OCI-LY7 (cell line): Measurements from ENCODE around the gene THOP1. TPM values are rescaled to one million over a fixed set of nuclear protein-coding genes. Genes with fewer than 3 reads are reported as not detected.
"Not testable (repeated sequence)": the region's sequence is repeated elsewhere in the genome, so short reads cannot be mapped to it uniquely, and the experiment has no call there.

Experiments
- BruUV-seq: library from RNA; stranded (reverse); fragments of 400-500 nt; replicated peaks from 2 replicates; lab custom pipeline; 2021; lab: Mats Ljungman, UMichigan
- CTCF ChIA-PET: fragments of 300-600 bp; sonication (Branson Sonifier 250); formaldehyde crosslinking; loops from one replicate; lab custom pipeline; 2022; ENCODE audit warnings: antibody characterized with exemption; ENCODE audit not compliant: unreplicated experiment; lab: Charles Lee
- POLR2A ChIA-PET: fragments of 300-600 bp; sonication (Branson Sonifier 250); formaldehyde crosslinking; loops from one replicate; lab custom pipeline; 2022; ENCODE audit warnings: antibody characterized with exemption; lab: Charles Lee
- DNase-seq: peaks from one replicate; pipeline ENCODE4 v3.0.0-alpha.2; 2015; ENCODE audit warnings: low spot score
- H2AFZ ChIP-seq: fragments of 200-600 bp; sonication (generic), shearing (Covaris generic); 2 replicates; pipeline ENCODE4 v1.6.1; 2014; ENCODE audit warnings: mild to moderate bottlenecking, antibody characterized with exemption, low read length, moderate library complexity
- H3K27ac ChIP-seq: fragments of 200-600 bp; sonication (generic); 2 replicates; pipeline ENCODE4 v1.5.1; 2014; ENCODE audit warnings: mixed run types, low read depth, mild to moderate bottlenecking, moderate library complexity, low read length, inconsistent platforms; ENCODE audit not compliant: poor library complexity, severe bottlenecking
- H3K36me3 ChIP-seq: fragments of 200-600 bp; sonication (generic); 2 replicates; pipeline ENCODE4 v1.6.1; 2014; ENCODE audit warnings: mild to moderate bottlenecking, antibody characterized with exemption, low read length, moderate library complexity, mixed read lengths; ENCODE audit not compliant: insufficient read depth
- H3K4me1 ChIP-seq: fragments of 200-600 bp; sonication (generic); 2 replicates; pipeline ENCODE4 v1.5.1; 2014; ENCODE audit warnings: mild to moderate bottlenecking, low read length; ENCODE audit not compliant: insufficient read depth, poor library complexity, severe bottlenecking
- H3K4me2 ChIP-seq: fragments of 200-600 bp; sonication (generic); 2 replicates; pipeline ENCODE4 v1.6.1; 2014; ENCODE audit warnings: mild to moderate bottlenecking, low read length
- H3K4me3 ChIP-seq: fragments of 200-600 bp; sonication (generic); 2 replicates; pipeline ENCODE4 v1.5.1; 2014; ENCODE audit warnings: mild to moderate bottlenecking, low read depth, low read length; ENCODE audit not compliant: poor library complexity, severe bottlenecking
- H3K79me2 ChIP-seq: fragments of 200-600 bp; sonication (generic); 2 replicates; pipeline ENCODE4 v1.6.1; 2016; ENCODE audit warnings: low read depth, mild to moderate bottlenecking, low read length, moderate library complexity, mixed read lengths; ENCODE audit not compliant: insufficient read depth
- H3K9me2 ChIP-seq: fragments of 200-600 bp; sonication (generic); 2 replicates; pipeline ENCODE4 v1.6.1; 2016; ENCODE audit warnings: mild to moderate bottlenecking, low read length, mixed read lengths; ENCODE audit not compliant: insufficient read depth
- H3K9me3 ChIP-seq: fragments of 200-600 bp; sonication (generic); 2 replicates; pipeline ENCODE4 v1.6.1; 2014; ENCODE audit warnings: mild to moderate bottlenecking, mixed run types, low read length, mixed read lengths
- H4K20me1 ChIP-seq: fragments of 200-600 bp; sonication (generic); 2 replicates; pipeline ENCODE4 v1.6.1; 2014; ENCODE audit warnings: mild to moderate bottlenecking, antibody characterized with exemption, low read length, moderate library complexity, mixed read lengths; ENCODE audit not compliant: insufficient read depth
- EZH2phosphoT487 ChIP-seq: fragments of 200-600 bp; sonication (generic); IDR thresholded peaks from 2 replicates; pipeline ENCODE4 v1.6.1; 2018; ENCODE audit warnings: low read depth, borderline replicate concordance, mild to moderate bottlenecking, mixed run types, antibody characterized with exemption, low read length, moderate library complexity, mixed read lengths
- intact Hi-C: fragments of 100-400 bp; cut with micrococcal nuclease; formaldehyde crosslinking; loops from one replicate; pipeline ENCODE4 v1.10.0; 2022; ENCODE audit not compliant: unreplicated experiment
- total RNA-seq, 2 experiments: library from RNA; depleted of rRNA in 1 of 2; stranded (reverse); fragments of >200 nt in 1 of 2; shearing (Covaris generic) in 1 of 2; gene quantifications; 2 replicates each; pipeline ENCODE4 v1.2.3, GENCODE V29; 2014 to 2022
- TF ChIP-seq, protein P1 (sequence below): fragments of 200-600 bp; sonication (generic); conservative IDR thresholded peaks from 2 replicates; pipeline ENCODE4 v1.5.1; 2014; ENCODE audit warnings: mild to moderate bottlenecking, antibody characterized with exemption, low read length, moderate library complexity, mixed read lengths

The THOP1 gene
- total RNA-seq, 2 experiments from 2014 or later = 170 to 191 TPM

DNA sequence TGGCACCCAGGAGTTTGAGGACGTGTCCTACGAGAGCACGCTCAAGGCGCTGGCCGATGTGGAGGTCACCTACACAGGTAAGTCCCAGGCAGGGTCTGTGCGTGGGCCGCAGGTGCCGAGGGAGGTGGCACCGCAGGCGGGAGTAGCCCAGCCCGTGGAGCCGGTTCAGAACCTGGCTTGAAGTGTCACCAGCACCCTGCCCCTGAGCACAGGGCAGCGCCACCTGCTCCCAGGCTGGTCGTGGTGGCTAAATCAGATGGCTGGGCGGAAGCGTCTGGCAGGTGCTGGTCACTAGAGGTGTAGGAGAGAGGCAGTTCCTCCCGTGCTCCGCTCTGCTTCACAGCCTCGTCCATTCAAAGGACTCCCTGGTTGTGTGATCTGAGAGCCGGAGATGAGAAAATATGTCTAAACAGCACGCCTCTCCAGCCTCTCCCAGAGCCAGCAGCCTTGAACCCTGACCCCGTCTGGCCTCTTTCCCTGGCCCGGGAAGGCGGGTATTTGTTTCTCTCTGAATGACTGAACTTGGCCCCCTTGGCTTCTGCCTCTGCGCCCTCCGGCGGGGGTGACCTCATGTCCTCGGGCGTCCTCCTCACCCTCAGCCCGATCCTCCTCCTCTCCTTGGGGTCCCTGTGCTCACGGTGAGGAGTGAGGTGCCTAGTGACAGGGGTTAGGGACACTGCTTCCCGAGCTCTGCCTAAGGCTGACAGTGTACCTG lies 5.4 kb downstream of the THOP1 start:
- Histone ChIP-seq H3K4me2 (no peak overlapping the region), H4K20me1 (peaks cover 12% of the 10 kb centered on the region), H3K36me3 (peaks cover 84% of the 10 kb centered on the region), H3K4me3 (no peak overlapping the region), H3K4me1 (peaks cover 23% of the 10 kb centered on the region), H3K79me2 (peaks cover 33% of the 10 kb centered on the region), H3K9me3 (no peaks in the 10 kb centered on the region), H3K9me2 (no peaks in the 10 kb centered on the region), H3K27ac (no peak overlapping the region), H2AFZ (no peak overlapping the region)
- no peak for DNase-seq
- no TSS peak for BruUV-seq
- intact Hi-C loops = no loop called here
- ChIA-PET POLR2A (no interaction called here), CTCF (no interaction called here)
- TF ChIP-seq, protein P1, sequence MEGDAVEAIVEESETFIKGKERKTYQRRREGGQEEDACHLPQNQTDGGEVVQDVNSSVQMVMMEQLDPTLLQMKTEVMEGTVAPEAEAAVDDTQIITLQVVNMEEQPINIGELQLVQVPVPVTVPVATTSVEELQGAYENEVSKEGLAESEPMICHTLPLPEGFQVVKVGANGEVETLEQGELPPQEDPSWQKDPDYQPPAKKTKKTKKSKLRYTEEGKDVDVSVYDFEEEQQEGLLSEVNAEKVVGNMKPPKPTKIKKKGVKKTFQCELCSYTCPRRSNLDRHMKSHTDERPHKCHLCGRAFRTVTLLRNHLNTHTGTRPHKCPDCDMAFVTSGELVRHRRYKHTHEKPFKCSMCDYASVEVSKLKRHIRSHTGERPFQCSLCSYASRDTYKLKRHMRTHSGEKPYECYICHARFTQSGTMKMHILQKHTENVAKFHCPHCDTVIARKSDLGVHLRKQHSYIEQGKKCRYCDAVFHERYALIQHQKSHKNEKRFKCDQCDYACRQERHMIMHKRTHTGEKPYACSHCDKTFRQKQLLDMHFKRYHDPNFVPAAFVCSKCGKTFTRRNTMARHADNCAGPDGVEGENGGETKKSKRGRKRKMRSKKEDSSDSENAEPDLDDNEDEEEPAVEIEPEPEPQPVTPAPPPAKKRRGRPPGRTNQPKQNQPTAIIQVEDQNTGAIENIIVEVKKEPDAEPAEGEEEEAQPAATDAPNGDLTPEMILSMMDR = no peak
- no peak for TF ChIP-seq EZH2phosphoT487

DNA sequence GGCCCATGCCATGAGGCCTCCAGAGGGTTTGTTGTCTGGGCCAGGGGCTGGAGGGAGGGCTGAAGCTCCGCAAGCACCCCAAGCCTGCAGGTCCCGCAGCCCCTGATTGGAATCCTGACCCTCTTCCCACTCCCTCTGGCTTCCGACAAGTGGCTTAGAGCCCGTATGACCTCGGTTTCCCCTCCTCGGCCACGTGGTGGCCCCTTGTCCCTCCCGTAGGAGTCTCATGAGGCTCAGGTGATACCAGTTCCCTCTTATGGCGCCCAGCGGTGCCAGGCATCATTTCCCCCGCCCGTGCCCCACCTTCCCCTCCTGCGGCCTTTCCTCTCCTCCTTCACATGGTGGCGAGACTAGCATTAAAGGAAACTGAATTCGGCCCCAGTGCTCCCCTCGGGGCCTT lies 6.1 kb downstream of the THOP1 start:
- H2AFZ ChIP-seq = no peak overlapping the region
- TF ChIP-seq EZH2phosphoT487 = no peak
- TF ChIP-seq, protein P1 = no peak
- peaks cover 18% of the 10 kb centered on the region for H3K4me1 ChIP-seq
- no peak overlapping the region for H3K4me3 ChIP-seq
- BruUV-seq = no TSS peak
- intact Hi-C loops = no loop called here
- peaks cover 12% of the 10 kb centered on the region for H4K20me1 ChIP-seq
- no peaks in the 10 kb centered on the region for H3K9me2 ChIP-seq
- ChIA-PET CTCF (no interaction called here), POLR2A (no interaction called here)
- H3K9me3 ChIP-seq = no peaks in the 10 kb centered on the region
- peaks cover 26% of the 10 kb centered on the region for H3K79me2 ChIP-seq
- H3K4me2 ChIP-seq = no peak overlapping the region
- H3K27ac ChIP-seq = no peak overlapping the region
- peaks cover 92% of the 10 kb centered on the region for H3K36me3 ChIP-seq
- DNase-seq = no peak

DNA sequence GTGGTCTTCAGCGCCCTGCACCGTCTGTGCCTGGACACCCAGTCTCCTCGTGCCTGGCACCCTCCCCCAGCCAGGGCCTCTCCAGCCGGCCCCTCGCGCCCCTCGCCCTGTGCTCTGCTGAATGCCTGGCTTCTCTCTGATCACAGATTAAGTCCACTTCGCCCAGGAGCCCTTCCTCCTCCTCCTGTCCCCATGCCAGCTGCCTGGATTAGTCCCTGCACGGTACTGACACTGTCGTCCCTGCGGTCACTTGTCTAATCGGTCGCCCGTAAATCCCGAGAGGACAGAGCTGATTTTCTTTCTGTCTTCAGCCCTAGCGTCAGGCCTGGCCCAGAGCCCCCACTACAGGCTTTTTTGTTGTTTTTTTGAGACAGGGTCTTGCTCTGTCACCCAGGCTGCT lies 6.6 kb downstream of the THOP1 start:
- H3K79me2 ChIP-seq = peaks cover 21% of the 10 kb centered on the region
- intact Hi-C loops = no loop called here
- POLR2A ChIA-PET = no interaction called here

DNA sequence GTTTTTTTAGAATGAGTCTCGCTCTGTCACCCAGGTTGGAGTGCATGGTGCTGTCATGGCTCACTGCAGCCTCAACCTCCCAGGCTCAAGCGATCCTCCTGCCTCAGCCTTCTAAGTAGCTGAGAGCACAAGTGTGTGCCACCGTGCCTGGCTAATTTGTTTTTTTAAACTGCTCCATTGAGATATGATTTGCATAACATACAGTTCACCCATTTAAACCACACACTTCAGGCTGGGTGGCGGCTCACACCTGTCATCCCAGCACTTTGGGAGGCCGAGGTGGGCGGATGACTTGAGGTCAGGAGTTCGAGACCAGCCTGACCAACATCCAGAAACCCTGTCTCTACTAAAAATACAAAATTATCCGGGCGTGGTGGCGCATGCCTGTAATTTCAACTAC lies 7.4 kb downstream of the THOP1 start:
- DNase-seq, H3K9me3 ChIP-seq, H2AFZ ChIP-seq, POLR2A ChIA-PET, H3K4me1 ChIP-seq, intact Hi-C loops, H3K9me2 ChIP-seq, H3K27ac ChIP-seq, CTCF ChIA-PET, H3K4me2 ChIP-seq, BruUV-seq, H3K4me3 ChIP-seq, H4K20me1 ChIP-seq: not testable (repeated sequence)
- H3K36me3 ChIP-seq = peaks cover 96% of the 10 kb centered on the region
- peaks cover 13% of the 10 kb centered on the region for H3K79me2 ChIP-seq

More for the DNA sequence above, 6.6 kb downstream of the THOP1 start:
- no peak overlapping the region for H3K4me3 ChIP-seq
- H3K36me3 ChIP-seq = peaks cover 96% of the 10 kb centered on the region
- H3K4me1 ChIP-seq = peaks cover 14% of the 10 kb centered on the region
- no peak for DNase-seq
- no TSS peak for BruUV-seq
- no peaks in the 10 kb centered on the region for H3K9me2 ChIP-seq
- peaks cover 12% of the 10 kb centered on the region for H4K20me1 ChIP-seq
- H3K9me3 ChIP-seq = no peaks in the 10 kb centered on the region
- no peak overlapping the region for H2AFZ ChIP-seq
- no peak overlapping the region for H3K4me2 ChIP-seq
- CTCF ChIA-PET = no interaction called here
- H3K27ac ChIP-seq = no peak overlapping the region
- TF ChIP-seq, protein P1 = no peak
- TF ChIP-seq EZH2phosphoT487 = no peak
